ENCODE measurements around the gene CNTNAP5.
A peak's percentile ranks its signal among the peaks of the same experiment; 100 is the strongest.

Gene CNTNAP5

GRCh38 chr2:124162256-124162655, 137.2 kb downstream of the CNTNAP5 start:
- DNase-seq, result no peak

GRCh38 chr2:124163840-124164239, 138.8 kb downstream of the CNTNAP5 start:
- DNase-seq, result no peak

- no peak for DNase-seq
Observed at GRCh38 chr2:124165698-124166097, 140.6 kb downstream of the CNTNAP5 start.

GRCh38 chr2:124171472-124172063, 146.5 kb downstream of the CNTNAP5 start:
- no peak for DNase-seq

- DNase-seq, result no peak
Observed at GRCh38 chr2:124178719-124179118, 153.6 kb downstream of the CNTNAP5 start.

GRCh38 chr2:124180635-124181034, 155.5 kb downstream of the CNTNAP5 start:
- no peak for DNase-seq

- no peak for DNase-seq
Observed at GRCh38 chr2:124186801-124187200, 161.7 kb downstream of the CNTNAP5 start.

GRCh38 chr2:124187948-124188347, 162.9 kb downstream of the CNTNAP5 start:
- DNase-seq, result no peak

- DNase-seq, result peak; percentile 83
Observed at GRCh38 chr2:124193706-124194105, 168.6 kb downstream of the CNTNAP5 start.

GRCh38 chr2:124201713-124202112, 176.6 kb downstream of the CNTNAP5 start:
- DNase-seq, result no peak

GRCh38 chr2:124209441-124209840, 184.4 kb downstream of the CNTNAP5 start:
- no peak for DNase-seq

GRCh38 chr2:124211461-124211860, 186.4 kb downstream of the CNTNAP5 start:
- DNase-seq, result no peak

GRCh38 chr2:124213977-124214587, 189.0 kb downstream of the CNTNAP5 start:
- DNase-seq, result peak; percentile 28

- DNase-seq, result no peak
Observed at GRCh38 chr2:124246170-124246569, 221.1 kb downstream of the CNTNAP5 start.

- DNase-seq, result no peak
Observed at GRCh38 chr2:124248386-124248785, 223.3 kb downstream of the CNTNAP5 start.

GRCh38 chr2:124250433-124250832, 225.3 kb downstream of the CNTNAP5 start:
- DNase-seq, result no peak

- DNase-seq, result no peak
Observed at GRCh38 chr2:124254621-124255020, 229.5 kb downstream of the CNTNAP5 start.

- DNase-seq, result no peak
Observed at GRCh38 chr2:124257120-124257519, 232.0 kb downstream of the CNTNAP5 start.

GRCh38 chr2:124258140-124258880, 233.2 kb downstream of the CNTNAP5 start:
- DNase-seq, result no peak

GRCh38 chr2:124261456-124261855, 236.4 kb downstream of the CNTNAP5 start:
- peak; percentile 13 for DNase-seq

GRCh38 chr2:124264551-124265091, 239.5 kb downstream of the CNTNAP5 start:
- DNase-seq, result no peak

- DNase-seq, result no peak
Observed at GRCh38 chr2:124267794-124268193, 242.7 kb downstream of the CNTNAP5 start.

GRCh38 chr2:124269348-124269747, 244.3 kb downstream of the CNTNAP5 start:
- no peak for DNase-seq

GRCh38 chr2:124272261-124272841, 247.3 kb downstream of the CNTNAP5 start:
- no peak for DNase-seq

Data from NCI-H2029 treated with DMSO at 0.1 percent for 48 hours (cell line).